GM20431 (cell line): ENCODE data around the gene BBLN.
"Not testable (repeated sequence)": the region's sequence is repeated elsewhere in the genome, so short reads cannot be mapped to it uniquely, and the experiment has no call there.

ENCODE experiments used
- in situ Hi-C: fragments of 300-500 bp; cut with MseI, MboI; formaldehyde crosslinking; loops from one replicate; pipeline ENCODE4 v1.15.0; 2020; ENCODE audit warnings: low sequenced_read_pairs; ENCODE audit not compliant: unreplicated experiment

BBLN gene

GRCh38 chr9:128159784-128160602 is at the start of gene BBLN:
Gene BBLN (plus strand): TSS chr9:128160265. CDS start chr9:128160408, 143 bp downstream.
- in situ Hi-C loops, result no loop called here

- in situ Hi-C loops, result not testable (repeated sequence)
Observed at GRCh38 chr9:128111726-128112125, 48.3 kb upstream of the BBLN start.

- in situ Hi-C loops, result no loop called here
Observed at GRCh38 chr9:128113526-128114325, 46.3 kb upstream of the BBLN start.

GRCh38 chr9:128114326-128115186 is 45.5 kb upstream of the BBLN start:
- in situ Hi-C loops, result no loop called here

- in situ Hi-C loops, result no loop called here
Observed at GRCh38 chr9:128115187-128116103, 44.6 kb upstream of the BBLN start.

GRCh38 chr9:128116104-128117083 is 43.7 kb upstream of the BBLN start:
- in situ Hi-C loops, result no loop called here

GRCh38 chr9:128117613-128118471 is 42.2 kb upstream of the BBLN start:
- in situ Hi-C loops, result no loop called here

GRCh38 chr9:128118472-128118857 is 41.6 kb upstream of the BBLN start:
- in situ Hi-C loops, result no loop called here

- in situ Hi-C loops, result no loop called here
Observed at GRCh38 chr9:128118971-128119665, 40.9 kb upstream of the BBLN start.

- in situ Hi-C loops, result no loop called here
Observed at GRCh38 chr9:128120061-128120740, 39.9 kb upstream of the BBLN start.

GRCh38 chr9:128120741-128121465 is 39.2 kb upstream of the BBLN start:
- in situ Hi-C loops, result no loop called here

- in situ Hi-C loops, result no loop called here
Observed at GRCh38 chr9:128121466-128121810, 38.6 kb upstream of the BBLN start.

GRCh38 chr9:128121924-128122808 is 37.9 kb upstream of the BBLN start:
- in situ Hi-C loops, result no loop called here

GRCh38 chr9:128122809-128123175 is 37.3 kb upstream of the BBLN start:
- in situ Hi-C loops, result no loop called here
